Left lobe of liver (tissue), 2 donors: ENCODE data around the gene DNAJC18. TPM values are rescaled to one million over a fixed set of nuclear protein-coding genes. Genes with fewer than 3 reads are reported as not detected.
"Not testable (repeated sequence)": the region's sequence is repeated elsewhere in the genome, so short reads cannot be mapped to it uniquely, and the experiment has no call there.

Experiments
- ATAC-seq: fragments of 200-7000 bp; cut with Tn5 transposase; one replicate; pipeline ENCODE4 v1.9.1; 2020; ENCODE audit warnings: mild to moderate bottlenecking, moderate library complexity
- DNase-seq: peaks from one replicate; pipeline ENCODE4 v3.0.0-alpha.2; 2020; ENCODE audit warnings: low spot score
- total RNA-seq: library from RNA; stranded (reverse); gene quantifications from one replicate; pipeline ENCODE4 v1.2.1, GENCODE V29; 2021
- donor health status: DM: no; HTN: no; CAD: no; lungs with moderate emphysema.
- donor health status: DM: no; HTN: yes; CAD: no.

DNAJC18 gene
- total RNA-seq, 1 donor from 2014 or later: 0.63 TPM

GRCh38 chr5:139431706-139432105, 7.6 kb downstream of the DNAJC18 start:
- ATAC-seq: no peak
- no peak for DNase-seq

DNA sequence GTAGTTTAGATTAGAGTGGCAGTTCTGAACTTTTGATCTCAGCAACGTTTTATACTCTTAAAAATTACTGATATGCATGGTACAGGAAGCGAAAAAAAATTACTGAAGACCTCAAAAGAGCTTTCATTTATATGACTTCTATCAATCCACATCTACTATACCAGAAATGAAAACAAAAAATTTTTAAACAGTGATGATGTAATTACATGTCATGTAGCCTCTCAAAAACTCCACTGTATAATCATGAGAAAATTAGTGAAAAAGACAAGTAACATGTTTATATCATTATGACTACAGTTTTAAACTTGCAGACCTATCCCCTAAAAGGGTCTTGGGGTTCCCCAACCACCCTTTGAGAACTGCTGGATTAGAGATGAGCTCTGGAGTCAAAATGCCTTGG, 9.3 kb downstream of the DNAJC18 start:
- DNase-seq (no peak), ATAC-seq (no peak)

- no peak for DNase-seq
- no peak for ATAC-seq
Observed at GRCh38 chr5:139426203-139426885, 13.0 kb downstream of the DNAJC18 start.

DNA sequence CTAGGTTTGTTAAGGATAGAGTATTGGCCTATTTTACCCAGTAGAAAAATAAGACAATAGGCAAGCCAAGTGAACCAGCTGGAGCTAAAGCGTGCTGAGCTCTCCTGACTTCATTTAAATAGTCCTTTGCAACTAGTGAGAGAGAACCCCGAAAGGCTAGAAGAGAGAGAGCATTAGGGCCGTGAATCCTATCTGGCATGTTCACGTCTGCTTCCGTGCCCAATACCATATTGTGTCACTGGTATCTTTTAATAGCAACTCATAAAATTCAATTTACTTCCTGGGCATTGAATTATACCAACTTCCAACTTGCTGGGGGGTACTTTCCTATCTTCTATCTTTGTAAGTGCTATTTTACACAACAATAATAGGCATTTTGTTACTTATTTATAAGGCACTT, 13.8 kb downstream of the DNAJC18 start:
- ATAC-seq (no peak), DNase-seq (no peak)

GRCh38 chr5:139422307-139422893, 16.9 kb downstream of the DNAJC18 start:
- DNase-seq (no peak), ATAC-seq (peak; percentile 97)

DNA sequence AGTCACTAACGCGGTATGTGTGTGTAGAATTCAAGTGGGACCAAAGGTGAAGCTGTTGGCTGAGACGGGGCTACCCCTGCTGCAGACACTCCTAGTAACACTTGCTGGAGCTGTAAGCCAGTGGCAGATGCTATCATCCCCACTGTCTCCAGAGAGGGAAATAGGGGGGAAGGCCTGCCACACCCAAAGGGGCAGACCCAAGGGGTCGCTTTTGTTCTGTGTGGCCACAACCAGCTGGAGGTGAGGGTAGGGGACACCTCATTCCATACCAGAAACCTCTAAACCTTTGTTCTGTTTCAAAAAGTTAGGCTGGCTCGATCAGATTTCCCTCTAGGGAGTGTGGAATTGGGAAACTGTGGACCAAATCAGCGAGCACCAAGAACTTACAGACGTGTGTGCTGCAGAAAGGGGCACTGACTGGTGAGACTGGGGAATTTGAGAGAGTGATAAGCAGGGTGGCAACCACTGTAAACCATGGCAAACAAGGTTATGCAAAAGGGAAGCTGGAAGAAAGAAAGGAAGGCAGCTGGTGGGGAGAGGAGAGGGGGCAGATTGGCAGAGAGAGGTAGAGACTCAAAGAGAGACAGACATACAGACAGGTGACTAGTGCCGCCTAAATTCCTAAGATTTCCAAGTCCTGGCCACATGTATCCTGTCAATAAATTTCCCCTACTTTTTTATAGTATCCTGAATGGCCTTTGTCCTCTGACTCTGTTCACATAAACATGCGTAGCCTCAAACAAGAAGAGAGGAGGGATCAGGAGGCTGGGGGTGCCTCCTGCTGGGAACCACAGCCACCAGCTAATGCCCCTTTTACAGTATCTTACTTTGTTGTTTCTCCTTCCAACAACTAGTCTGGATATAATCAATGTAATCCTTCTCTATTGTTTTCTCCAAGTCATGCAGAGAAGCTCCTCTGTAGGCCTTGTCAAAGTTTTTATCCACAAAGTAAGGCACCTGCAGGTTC, 19.8 kb downstream of the DNAJC18 start:
- DNase-seq: no peak
- no peak for ATAC-seq

- ATAC-seq: no peak
- DNase-seq: no peak
Observed at GRCh38 chr5:139418793-139419192, 20.5 kb downstream of the DNAJC18 start.

DNA sequence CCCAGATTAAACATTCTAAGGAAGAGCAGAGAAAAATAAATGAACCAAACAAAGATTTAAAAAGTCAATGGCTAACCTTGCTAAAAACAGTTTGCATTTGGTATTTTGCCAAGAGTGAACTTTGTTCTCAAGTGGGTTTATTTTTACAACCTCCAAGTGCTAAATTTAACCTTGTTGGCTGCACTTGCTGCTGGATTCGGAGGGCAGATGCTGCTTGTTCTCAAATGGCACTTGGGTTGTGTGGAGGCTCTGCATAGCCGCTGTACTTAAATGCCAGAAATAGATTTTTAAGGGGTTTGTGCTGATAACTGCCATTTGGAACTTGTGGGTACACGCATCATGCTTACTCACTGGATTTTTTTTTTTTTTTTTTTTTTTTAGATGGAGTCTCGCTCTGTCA, 22.1 kb downstream of the DNAJC18 start:
- DNase-seq (no peak), ATAC-seq (no peak)

- no peak for DNase-seq
- no peak for ATAC-seq
Observed at GRCh38 chr5:139416651-139417050, 22.7 kb downstream of the DNAJC18 start.

DNA sequence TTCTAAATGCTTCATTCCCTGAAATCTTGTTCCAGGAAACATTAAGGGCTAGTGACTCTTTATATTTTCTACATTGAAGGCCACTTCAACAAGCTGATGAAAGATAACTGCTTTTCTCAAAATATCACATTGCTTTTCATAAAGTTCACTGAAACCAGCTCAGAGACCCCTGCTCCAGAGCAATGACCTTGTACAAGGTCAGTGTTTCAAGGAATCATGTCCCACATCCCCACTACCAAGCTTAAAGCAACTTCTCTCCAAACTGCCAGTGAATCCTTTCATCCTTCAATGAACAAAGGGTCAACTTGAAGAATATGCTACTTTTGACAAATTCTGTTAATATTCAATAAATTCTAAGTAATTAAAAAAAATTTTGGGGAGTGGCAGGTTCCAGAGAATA, 23.5 kb downstream of the DNAJC18 start:
- DNase-seq (no peak), ATAC-seq (no peak)

DNA sequence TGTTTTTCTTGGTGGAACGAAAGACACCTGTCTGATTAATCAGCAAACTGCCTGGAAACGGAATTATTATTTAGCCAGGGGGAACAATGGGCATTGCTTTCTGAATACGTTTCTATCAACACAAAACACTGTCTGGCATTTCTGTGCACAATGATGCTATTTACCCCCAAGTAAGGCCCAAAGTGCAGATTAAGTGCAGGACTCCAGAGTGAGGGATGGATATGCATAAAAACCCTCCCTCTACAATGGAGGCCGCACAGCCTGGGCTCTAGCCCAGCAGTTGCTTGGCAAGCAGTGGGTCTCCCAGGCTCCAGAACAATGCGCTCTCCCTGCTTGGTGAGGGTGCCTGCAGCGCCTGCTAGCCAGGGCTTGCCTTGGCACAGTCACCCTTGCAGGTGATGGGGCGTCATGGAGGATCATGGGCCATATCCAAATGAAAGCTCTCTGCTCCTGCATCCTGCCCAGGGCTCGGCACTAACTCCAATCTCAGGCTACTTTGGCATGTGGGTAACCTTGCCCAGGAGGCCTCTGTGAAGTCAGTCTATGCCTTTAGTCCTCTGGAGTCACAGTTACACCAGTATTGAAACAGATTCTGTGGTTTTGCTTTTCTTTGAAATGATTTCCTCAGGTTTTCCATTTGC, 24.0 kb downstream of the DNAJC18 start:
- DNase-seq: no peak
- ATAC-seq: no peak

- ATAC-seq (no peak), DNase-seq (no peak)
Observed at GRCh38 chr5:139414581-139415130, 24.7 kb downstream of the DNAJC18 start.

DNA sequence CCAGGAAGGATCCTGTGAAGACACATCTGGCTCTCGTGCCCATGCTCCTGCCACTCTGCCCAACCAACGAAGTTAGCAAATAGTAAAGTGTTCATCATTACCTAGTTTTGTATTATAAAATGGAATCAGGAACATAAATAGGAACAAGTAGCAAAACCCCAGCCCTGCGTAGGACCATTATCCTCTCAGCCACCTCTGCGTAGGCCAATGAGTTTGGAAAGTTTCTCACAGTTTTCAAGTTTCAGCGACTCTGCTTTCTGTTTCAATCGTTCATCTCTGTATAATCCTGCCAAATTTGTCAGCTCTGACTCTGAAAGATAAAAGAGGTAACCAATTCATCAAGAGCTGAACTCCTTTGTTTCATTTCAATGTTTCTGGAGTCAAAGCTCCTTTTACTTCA, 25.4 kb downstream of the DNAJC18 start:
- no peak for ATAC-seq
- DNase-seq: no peak

DNA sequence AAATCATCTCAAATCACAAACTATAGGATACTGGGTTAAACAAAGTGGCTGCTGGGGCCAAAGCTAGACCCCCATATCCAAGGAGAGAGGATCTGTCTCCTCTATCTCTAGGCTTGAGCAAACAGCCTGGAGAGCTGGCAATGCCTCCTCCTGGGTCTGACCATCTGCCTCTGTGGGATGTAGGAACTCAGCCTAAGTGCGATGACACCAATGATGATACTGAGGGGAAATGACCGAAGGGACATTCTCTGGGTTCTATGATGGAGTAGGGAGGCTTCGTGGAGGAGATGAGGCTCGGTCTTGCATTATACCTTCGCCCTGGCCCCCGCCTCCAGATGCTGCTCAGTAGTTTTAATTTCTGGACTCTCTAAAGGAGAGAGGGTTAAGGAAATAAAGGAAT, 26.2 kb downstream of the DNAJC18 start:
- no peak for DNase-seq
- no peak for ATAC-seq

GRCh38 chr5:139410993-139411828, 28.1 kb downstream of the DNAJC18 start:
- DNase-seq (no peak), ATAC-seq (no peak)

DNA sequence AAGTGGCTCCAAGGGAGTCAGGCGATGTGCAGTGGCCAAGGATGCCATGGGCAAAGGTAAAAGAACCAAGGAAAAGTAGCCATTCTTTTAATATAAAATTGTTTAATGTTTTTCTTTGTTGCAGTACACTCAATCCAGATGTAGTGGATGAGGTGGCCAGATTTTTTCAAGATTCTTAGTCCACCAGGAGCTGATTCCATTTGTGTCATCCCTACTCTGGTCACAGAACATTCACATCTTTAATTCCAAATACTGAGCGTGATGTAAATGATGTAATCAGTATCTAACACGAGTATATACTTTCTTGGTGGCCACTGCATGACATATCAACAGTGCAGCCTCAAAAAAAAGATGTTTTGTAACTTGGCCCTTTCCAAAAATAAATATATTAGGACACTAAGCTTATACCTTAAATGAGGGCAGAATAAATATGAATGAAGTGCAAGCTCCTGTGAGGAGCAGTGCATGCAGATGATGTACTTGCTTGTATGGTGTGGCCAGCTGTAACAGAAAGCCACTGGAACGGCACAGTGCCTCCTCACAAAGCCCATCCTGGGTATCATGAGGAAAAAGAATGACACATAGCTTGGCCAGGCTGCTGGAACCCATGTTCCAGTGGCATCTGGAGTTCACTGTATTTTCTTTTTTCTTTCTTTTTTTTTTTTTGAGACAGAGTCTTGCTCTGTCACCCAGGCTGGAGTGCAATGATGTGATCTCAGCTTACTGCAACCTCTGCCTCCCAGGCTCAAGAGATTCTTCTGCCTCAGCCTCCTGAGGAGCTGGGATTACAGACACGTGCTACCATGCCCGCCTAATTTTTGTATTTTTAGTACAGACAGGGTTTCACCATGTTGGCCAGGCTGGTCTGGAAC, 29.0 kb downstream of the DNAJC18 start:
- ATAC-seq (no peak), DNase-seq (no peak)

DNA sequence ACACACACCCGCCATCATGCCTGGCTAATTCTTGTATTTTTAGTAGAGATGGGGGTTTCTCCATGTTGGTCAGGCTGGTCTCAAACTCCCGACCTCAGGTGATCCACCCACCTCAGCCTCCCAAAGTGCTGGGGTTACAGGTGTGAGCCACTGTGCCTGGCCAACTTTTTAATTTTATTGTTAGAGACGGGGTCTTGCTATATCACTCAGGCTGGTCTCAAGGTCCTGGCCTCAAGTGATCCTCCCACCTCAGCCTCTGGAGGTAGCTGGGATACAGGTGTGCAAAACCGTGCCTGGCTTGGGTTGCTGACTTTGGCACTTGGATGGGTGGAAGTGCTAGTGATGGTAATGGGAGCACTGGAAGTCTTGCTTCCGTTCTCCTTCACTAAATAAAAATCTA, 30.2 kb downstream of the DNAJC18 start:
- not testable (repeated sequence) for ATAC-seq, DNase-seq

- ATAC-seq: no peak
- DNase-seq: no peak
Observed at GRCh38 chr5:139408191-139408590, 31.1 kb downstream of the DNAJC18 start.

GRCh38 chr5:139407517-139407916, 31.8 kb downstream of the DNAJC18 start:
- no peak for DNase-seq

More at GRCh38 chr5:139407517-139407916, 31.8 kb downstream of the DNAJC18 start:
- no peak for ATAC-seq
